ENCODE measurements around the gene CKMT2.

DNA sequence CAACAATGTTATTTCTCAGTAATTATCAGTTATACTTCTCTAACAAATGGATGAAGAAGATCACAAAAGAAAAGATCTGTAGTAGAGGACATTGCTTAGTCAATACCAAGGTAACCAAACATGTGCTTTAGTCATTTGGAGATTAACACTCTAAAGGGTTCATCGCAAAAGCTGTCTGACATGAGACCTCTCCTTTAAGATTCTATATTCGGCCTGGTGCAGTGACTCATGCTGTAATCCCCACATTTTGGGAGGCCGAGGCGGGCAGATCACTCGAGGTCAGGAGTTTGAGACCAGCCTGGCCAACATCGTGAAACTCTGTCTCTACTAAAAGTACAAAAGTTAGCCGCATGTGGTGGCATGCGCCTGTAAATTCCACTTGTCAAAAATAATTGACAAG, 18.3 kb upstream of the CKMT2 start:
- TF ChIP-seq, protein P1, sequence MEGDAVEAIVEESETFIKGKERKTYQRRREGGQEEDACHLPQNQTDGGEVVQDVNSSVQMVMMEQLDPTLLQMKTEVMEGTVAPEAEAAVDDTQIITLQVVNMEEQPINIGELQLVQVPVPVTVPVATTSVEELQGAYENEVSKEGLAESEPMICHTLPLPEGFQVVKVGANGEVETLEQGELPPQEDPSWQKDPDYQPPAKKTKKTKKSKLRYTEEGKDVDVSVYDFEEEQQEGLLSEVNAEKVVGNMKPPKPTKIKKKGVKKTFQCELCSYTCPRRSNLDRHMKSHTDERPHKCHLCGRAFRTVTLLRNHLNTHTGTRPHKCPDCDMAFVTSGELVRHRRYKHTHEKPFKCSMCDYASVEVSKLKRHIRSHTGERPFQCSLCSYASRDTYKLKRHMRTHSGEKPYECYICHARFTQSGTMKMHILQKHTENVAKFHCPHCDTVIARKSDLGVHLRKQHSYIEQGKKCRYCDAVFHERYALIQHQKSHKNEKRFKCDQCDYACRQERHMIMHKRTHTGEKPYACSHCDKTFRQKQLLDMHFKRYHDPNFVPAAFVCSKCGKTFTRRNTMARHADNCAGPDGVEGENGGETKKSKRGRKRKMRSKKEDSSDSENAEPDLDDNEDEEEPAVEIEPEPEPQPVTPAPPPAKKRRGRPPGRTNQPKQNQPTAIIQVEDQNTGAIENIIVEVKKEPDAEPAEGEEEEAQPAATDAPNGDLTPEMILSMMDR (IDR thresholded peaks at IDR 0.05) = no peak
- TF ChIP-seq POLR2A (IDR thresholded peaks at IDR 0.05; ENCODE audit: low read depth) = no peak
